WTC11 (cell line): ENCODE data around the gene MORN1. TPM values are rescaled to one million over a fixed set of nuclear protein-coding genes. Genes with fewer than 3 reads are reported as not detected.

Experiments used
- ATAC-seq: fragments of 200-7000 bp; cut with Tn5 transposase; 2 replicates; pipeline ENCODE4 v1.10.0; 2021; ENCODE audit warnings: mild to moderate bottlenecking, moderate library complexity
- CTCF ChIA-PET: fragments of 300-600 bp; sonication (Branson Sonifier 250); formaldehyde crosslinking; loops from one replicate; lab custom pipeline; 2021; ENCODE audit warnings: antibody characterized with exemption; lab: Charles Lee
- POLR2A ChIA-PET: fragments of 350-600 bp; sonication (Branson Sonifier 250); formaldehyde crosslinking; loops from one replicate; lab custom pipeline; 2021; ENCODE audit warnings: antibody characterized with exemption; lab: Charles Lee
- DNase-seq: peaks from one replicate; pipeline ENCODE4 v3.0.0; 2021; ENCODE audit warnings: low spot score
- H3K27ac Mint-ChIP-seq: 2 replicates; pipeline ENCODE4 v1.8.0; 2021; ENCODE audit warnings: mixed read lengths
- H3K27me3 Mint-ChIP-seq: 2 replicates; pipeline ENCODE4 v1.8.0; 2021; ENCODE audit warnings: low read depth, mild to moderate bottlenecking, moderate library complexity, mixed read lengths
- H3K36me3 Mint-ChIP-seq: 2 replicates; pipeline ENCODE4 v1.8.0; 2021; ENCODE audit warnings: mixed read lengths
- H3K4me1 Mint-ChIP-seq: 2 replicates; pipeline ENCODE4 v1.8.0; 2022; ENCODE audit warnings: mixed read lengths
- H3K4me3 Mint-ChIP-seq: 2 replicates; pipeline ENCODE4 v1.8.0; 2021; ENCODE audit warnings: mild to moderate bottlenecking, moderate library complexity, mixed read lengths
- H3K9me3 Mint-ChIP-seq: 2 replicates; pipeline ENCODE4 v1.8.0; 2021; ENCODE audit warnings: mixed read lengths
- ATF2 ChIP-seq: sonication (generic); formaldehyde crosslinking; IDR thresholded peaks from 2 replicates; pipeline ENCODE4 v1.8.1; 2022; ENCODE audit warnings: low read depth, missing genetic modification reagents, borderline replicate concordance
- CREB1 ChIP-seq: sonication (generic); formaldehyde crosslinking; IDR thresholded peaks from 2 replicates; pipeline ENCODE4 v1.8.0; 2023; ENCODE audit warnings: mild to moderate bottlenecking, missing genetic modification reagents
- E2F5 ChIP-seq: sonication (generic); formaldehyde crosslinking; IDR thresholded peaks from 2 replicates; pipeline ENCODE4 v1.8.1; 2022; ENCODE audit warnings: mild to moderate bottlenecking, moderate library complexity, missing genetic modification reagents
- ELF4 ChIP-seq: sonication (generic); formaldehyde crosslinking; IDR thresholded peaks from 2 replicates; pipeline ENCODE4 v1.8.1; 2022; ENCODE audit warnings: low read depth, mild to moderate bottlenecking, moderate library complexity, missing genetic modification reagents
- EMX1 ChIP-seq: fragments of 250-450 bp; sonication (Bioruptor Pico); IDR thresholded peaks from 2 replicates; pipeline ENCODE4 v1.8.0; 2021; ENCODE audit warnings: mild to moderate bottlenecking
- FOXK1 ChIP-seq: sonication (generic); formaldehyde crosslinking; IDR thresholded peaks from 2 replicates; pipeline ENCODE4 v1.8.0; 2022; ENCODE audit warnings: mild to moderate bottlenecking, moderate library complexity, missing genetic modification reagents
- FOXP4 ChIP-seq: sonication (generic); formaldehyde crosslinking; IDR thresholded peaks from 2 replicates; pipeline ENCODE4 v1.8.0; 2022; ENCODE audit warnings: mild to moderate bottlenecking, missing genetic modification reagents
- GRHL2 ChIP-seq: fragments of 250-450 bp; sonication (Bioruptor Pico); IDR thresholded peaks from 2 replicates; pipeline ENCODE4 v1.8.0; 2022; ENCODE audit warnings: mild to moderate bottlenecking, moderate library complexity; ENCODE audit not compliant: insufficient replicate concordance, severe bottlenecking
- GTF2I ChIP-seq: fragments of 250-450 bp; sonication (Bioruptor Pico); conservative IDR thresholded peaks from 2 replicates; pipeline ENCODE4 v1.4.0; 2021; ENCODE audit warnings: mild to moderate bottlenecking
- HMGA2 ChIP-seq: fragments of 250-450 bp; sonication (Bioruptor Pico); IDR thresholded peaks from 2 replicates; pipeline ENCODE4 v1.4.0; 2021; ENCODE audit warnings: mild to moderate bottlenecking, moderate library complexity
- MAX ChIP-seq: sonication (generic); formaldehyde crosslinking; IDR thresholded peaks from 2 replicates; pipeline ENCODE4 v1.8.0; 2022; ENCODE audit warnings: mild to moderate bottlenecking, missing genetic modification reagents
- NR3C1 ChIP-seq: sonication (generic); formaldehyde crosslinking; conservative IDR thresholded peaks from 2 replicates; pipeline ENCODE4 v1.8.1; 2023; ENCODE audit warnings: low read depth, mild to moderate bottlenecking, missing genetic modification reagents
- SMAD4 ChIP-seq: sonication (generic); formaldehyde crosslinking; IDR thresholded peaks from 2 replicates; pipeline ENCODE4 v1.8.0; 2022; ENCODE audit warnings: mild to moderate bottlenecking, missing genetic modification reagents
- SP1 ChIP-seq: sonication (generic); formaldehyde crosslinking; conservative IDR thresholded peaks from 2 replicates; pipeline ENCODE4 v1.8.1; 2022; ENCODE audit warnings: missing genetic modification reagents
- total RNA-seq: library from RNA; stranded (reverse); gene quantifications from 3 replicates; pipeline ENCODE4 v1.2.3, GENCODE V29; 2021
- TF ChIP-seq, protein P1 (sequence below): fragments of 250-450 bp; sonication (Bioruptor Pico); IDR thresholded peaks from 2 replicates; pipeline ENCODE4 v1.9.0; 2021; ENCODE audit warnings: moderate library complexity, mild to moderate bottlenecking, inconsistent platforms, borderline replicate concordance
- TF ChIP-seq, protein P2 (sequence below): fragments of 250-450 bp; sonication (Bioruptor Pico); IDR thresholded peaks from 2 replicates; pipeline ENCODE4 v2.1.2; 2022; ENCODE audit warnings: mild to moderate bottlenecking, moderate library complexity
- TF ChIP-seq, protein P3 (sequence below): sonication (generic); formaldehyde crosslinking; IDR thresholded peaks from 2 replicates; pipeline ENCODE4 v1.8.1; 2023; ENCODE audit warnings: mild to moderate bottlenecking, missing genetic modification reagents, borderline replicate concordance

The MORN1 gene
- total RNA-seq, 1 experiment from 2014 or later, result 14.5 TPM

GRCh38 chr1:2388004-2388913 lies 3.1 kb downstream of the MORN1 start:
- H3K27me3 Mint-ChIP-seq, result no peaks in the 10 kb centered on the region
- H3K4me3 Mint-ChIP-seq, result no peak overlapping the region
- peaks cover 4% of the 10 kb centered on the region; the same call in 1 of the 2 replicates for H3K36me3 Mint-ChIP-seq
- DNase-seq, result no peak
- ATAC-seq, result no peak
- H3K27ac Mint-ChIP-seq, result no peak overlapping the region; the same call in 1 of the 2 replicates
- TF ChIP-seq ELF4, result no peak
- peaks cover 17% of the 10 kb centered on the region for H3K4me1 Mint-ChIP-seq
- CTCF ChIA-PET, result no interaction called here
- no peaks in the 10 kb centered on the region for H3K9me3 Mint-ChIP-seq
- POLR2A ChIA-PET, result interaction anchor here (0.7 kb wide), 1 partner anchor 1083 kb away, joined by 7 read pairs; no protein-coding TSS in a partner anchor

DNA sequence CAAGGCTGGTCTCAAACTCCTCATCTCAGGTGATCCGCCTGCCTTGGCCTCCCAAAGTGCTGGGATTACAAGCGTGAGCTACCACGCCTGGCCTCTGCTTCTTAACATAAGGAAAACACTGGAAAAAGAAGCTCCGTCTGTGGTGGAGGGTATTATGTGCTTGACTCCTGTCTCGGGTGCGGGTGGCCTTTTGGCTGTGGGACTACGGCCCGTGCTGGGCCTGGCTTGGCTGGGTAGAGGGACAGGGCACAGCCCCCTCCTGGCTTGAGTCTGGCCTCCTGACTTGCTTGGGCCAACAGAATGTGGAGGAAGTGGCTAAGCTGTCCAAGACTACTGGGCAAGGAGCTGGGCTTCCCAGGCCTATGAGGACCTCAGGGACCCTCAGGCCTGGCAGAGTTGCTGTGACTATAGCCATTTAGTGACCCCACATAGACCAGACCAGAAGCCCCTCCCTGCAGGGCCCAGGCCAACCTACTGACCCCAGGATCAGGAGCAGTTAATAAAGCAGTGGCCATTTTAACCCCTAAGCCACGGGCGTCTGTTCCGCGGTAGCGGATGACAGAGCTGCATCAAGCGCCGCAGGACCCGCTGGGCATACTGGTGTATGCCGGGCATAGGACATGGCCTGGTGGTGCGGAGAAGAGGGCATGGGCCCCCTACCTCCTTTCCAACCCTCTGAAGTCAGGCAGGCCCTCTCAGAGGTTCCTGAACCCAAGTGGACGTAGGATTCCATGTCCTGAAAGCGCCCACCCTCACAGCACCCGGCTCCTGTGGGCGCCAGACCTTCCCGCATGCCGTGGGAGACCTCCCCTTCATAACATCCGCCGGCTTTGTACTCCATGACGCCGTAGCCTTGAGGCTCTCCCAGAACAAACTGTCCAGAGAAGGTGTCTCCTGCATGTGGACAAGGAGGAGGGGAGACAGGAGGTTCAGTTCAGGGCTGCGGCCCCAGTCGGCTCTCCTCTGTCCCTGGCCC lies 4.4 kb downstream of the MORN1 start:
- no peak overlapping the region for H3K4me3 Mint-ChIP-seq
- H3K27me3 Mint-ChIP-seq, result no peaks in the 10 kb centered on the region
- ChIA-PET CTCF (no interaction called here), POLR2A (no interaction called here)
- no peak overlapping the region for H3K27ac Mint-ChIP-seq
- DNase-seq (no peak), ATAC-seq (no peak)
- no peaks in the 10 kb centered on the region for H3K36me3 Mint-ChIP-seq
- H3K9me3 Mint-ChIP-seq, result no peaks in the 10 kb centered on the region
- H3K4me1 Mint-ChIP-seq, result peaks cover 6% of the 10 kb centered on the region
- TF ChIP-seq GTF2I (CRISPR knock-in tag) (no peak), ATF2 (CRISPR knock-in tag) (no peak), FOXP4 (CRISPR knock-in tag) (no peak), NR3C1 (CRISPR knock-in tag) (no peak), GRHL2 (no peak), SP1 (no peak), MAX (CRISPR knock-in tag) (no peak), HMGA2 (CRISPR knock-in tag) (no peak), SMAD4 (CRISPR knock-in tag) (no peak), FOXK1 (CRISPR knock-in tag) (no peak), ELF4 (no peak), E2F5 (CRISPR knock-in tag) (no peak), EMX1 (no peak), CREB1 (CRISPR knock-in tag) (no peak)
- TF ChIP-seq, protein P1, sequence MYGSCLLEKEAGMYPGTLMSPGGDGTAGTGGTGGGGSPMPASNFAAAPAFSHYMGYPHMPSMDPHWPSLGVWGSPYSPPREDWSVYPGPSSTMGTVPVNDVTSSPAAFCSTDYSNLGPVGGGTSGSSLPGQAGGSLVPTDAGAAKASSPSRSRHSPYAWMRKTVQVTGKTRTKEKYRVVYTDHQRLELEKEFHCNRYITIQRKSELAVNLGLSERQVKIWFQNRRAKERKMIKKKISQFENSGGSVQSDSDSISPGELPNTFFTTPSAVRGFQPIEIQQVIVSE, result no peak
- TF ChIP-seq, protein P2, sequence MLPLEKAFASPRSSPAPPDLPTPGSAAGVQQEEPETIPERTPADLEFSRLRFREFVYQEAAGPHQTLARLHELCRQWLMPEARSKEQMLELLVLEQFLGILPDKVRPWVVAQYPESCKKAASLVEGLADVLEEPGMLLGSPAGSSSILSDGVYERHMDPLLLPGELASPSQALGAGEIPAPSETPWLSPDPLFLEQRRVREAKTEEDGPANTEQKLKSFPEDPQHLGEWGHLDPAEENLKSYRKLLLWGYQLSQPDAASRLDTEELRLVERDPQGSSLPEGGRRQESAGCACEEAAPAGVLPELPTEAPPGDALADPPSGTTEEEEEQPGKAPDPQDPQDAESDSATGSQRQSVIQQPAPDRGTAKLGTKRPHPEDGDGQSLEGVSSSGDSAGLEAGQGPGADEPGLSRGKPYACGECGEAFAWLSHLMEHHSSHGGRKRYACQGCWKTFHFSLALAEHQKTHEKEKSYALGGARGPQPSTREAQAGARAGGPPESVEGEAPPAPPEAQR (CRISPR knock-in tag), result no peak
- TF ChIP-seq, protein P3, sequence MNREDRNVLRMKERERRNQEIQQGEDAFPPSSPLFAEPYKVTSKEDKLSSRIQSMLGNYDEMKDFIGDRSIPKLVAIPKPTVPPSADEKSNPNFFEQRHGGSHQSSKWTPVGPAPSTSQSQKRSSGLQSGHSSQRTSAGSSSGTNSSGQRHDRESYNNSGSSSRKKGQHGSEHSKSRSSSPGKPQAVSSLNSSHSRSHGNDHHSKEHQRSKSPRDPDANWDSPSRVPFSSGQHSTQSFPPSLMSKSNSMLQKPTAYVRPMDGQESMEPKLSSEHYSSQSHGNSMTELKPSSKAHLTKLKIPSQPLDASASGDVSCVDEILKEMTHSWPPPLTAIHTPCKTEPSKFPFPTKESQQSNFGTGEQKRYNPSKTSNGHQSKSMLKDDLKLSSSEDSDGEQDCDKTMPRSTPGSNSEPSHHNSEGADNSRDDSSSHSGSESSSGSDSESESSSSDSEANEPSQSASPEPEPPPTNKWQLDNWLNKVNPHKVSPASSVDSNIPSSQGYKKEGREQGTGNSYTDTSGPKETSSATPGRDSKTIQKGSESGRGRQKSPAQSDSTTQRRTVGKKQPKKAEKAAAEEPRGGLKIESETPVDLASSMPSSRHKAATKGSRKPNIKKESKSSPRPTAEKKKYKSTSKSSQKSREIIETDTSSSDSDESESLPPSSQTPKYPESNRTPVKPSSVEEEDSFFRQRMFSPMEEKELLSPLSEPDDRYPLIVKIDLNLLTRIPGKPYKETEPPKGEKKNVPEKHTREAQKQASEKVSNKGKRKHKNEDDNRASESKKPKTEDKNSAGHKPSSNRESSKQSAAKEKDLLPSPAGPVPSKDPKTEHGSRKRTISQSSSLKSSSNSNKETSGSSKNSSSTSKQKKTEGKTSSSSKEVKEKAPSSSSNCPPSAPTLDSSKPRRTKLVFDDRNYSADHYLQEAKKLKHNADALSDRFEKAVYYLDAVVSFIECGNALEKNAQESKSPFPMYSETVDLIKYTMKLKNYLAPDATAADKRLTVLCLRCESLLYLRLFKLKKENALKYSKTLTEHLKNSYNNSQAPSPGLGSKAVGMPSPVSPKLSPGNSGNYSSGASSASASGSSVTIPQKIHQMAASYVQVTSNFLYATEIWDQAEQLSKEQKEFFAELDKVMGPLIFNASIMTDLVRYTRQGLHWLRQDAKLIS (CRISPR knock-in tag), result no peak
